Measurements from ENCODE around the gene KASH5. TPM values are rescaled to one million over a fixed set of nuclear protein-coding genes. Genes with fewer than 3 reads are reported as not detected.

KASH5 gene
- total and polyA plus RNA-seq, 4 donors, result 0.21 to 1.3 (median 0.35) TPM

DNA sequence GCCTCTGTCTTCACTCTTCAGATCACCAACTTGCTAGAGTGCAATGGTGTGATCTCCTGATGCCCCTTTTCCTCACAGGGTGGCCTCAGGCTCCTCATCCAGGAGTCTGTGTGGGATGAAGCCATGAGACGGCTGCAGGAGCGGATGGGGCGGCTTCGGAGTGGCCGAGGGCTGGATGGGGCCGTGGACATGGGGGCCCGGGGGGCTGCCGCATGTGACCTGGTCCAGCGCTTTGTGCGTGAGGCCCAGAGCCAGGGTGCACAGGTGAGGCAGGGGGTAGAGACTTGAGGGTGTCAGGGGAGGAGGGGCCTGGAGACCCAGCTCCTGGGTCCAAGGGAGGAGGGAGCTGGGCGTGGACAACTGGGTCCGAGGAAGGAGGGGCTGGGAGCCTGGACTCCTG is 74.4 kb downstream of the KASH5 start:
- Histone ChIP-seq H3K9me3 (ENCODE audit: control insufficient read depth, insufficient read depth, low read length) (no peaks in the 10 kb centered on the region), H3K27ac (ENCODE audit: low read depth, low read length) (no peak overlapping the region), H3K27me3 (ENCODE audit: control insufficient read depth, insufficient read depth, low read length) (no peaks in the 10 kb centered on the region), H3K36me3 (ENCODE audit: control insufficient read depth, insufficient read depth, low read length) (peaks cover 71% of the 10 kb centered on the region), H3K4me3 (ENCODE audit: low read depth, low read length) (no peak overlapping the region), H3K4me1 (ENCODE audit: control insufficient read depth, insufficient read depth, low read length) (no peaks in the 10 kb centered on the region)
- 93% methylated on average over 12 of the region's 12 CpGs for WGBS (ENCODE audit: insufficient coverage)
- DNase-seq (ENCODE audit: low read depth in 4 of 6, low spot score in 6 of 6), result no peak

DNA sequence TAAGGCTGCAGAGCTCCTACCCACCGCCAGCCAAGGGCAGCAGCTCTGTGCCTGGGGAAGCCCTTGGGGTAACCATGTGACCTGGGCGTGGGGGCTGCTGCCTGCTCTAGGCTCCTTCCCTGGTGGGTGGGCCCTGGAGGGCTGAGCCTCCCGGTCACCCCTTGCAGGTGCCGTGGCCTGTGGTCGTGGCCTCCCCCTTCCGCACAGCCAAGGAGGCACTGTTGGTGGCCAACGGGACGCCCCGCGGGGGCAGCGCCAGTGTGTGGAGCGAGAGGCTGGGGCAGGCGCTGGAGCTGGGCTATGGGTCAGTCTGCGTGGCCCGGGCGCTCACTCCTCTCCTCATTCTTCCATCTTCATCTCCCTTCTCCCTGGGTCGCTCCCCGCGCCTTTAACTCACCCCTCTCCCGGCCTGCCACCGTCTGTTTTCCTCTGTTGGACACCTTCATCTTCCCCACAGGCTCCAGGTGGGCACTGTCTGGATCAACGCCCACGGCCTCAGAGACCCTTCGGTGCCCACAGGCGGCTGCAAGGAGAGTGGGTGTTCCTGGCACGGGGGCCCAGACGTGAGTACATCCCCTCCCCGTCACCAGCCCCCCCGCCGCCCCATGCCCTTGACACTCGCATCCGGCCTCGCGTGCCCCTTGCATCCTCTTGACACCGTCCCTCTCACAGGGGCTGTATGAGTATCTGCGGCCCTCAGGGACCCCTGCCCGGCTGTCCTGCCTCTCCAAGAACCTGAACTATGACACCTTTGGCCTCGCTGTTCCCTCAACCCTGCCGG is 76.1 kb downstream of the KASH5 start:
- no peaks in the 10 kb centered on the region for H3K9me3 ChIP-seq (ENCODE audit: control insufficient read depth, insufficient read depth, low read length)
- 89% methylated on average over 33 of the region's 39 CpGs for WGBS (ENCODE audit: insufficient coverage)
- H3K27ac ChIP-seq (ENCODE audit: low read depth, low read length), result no peak overlapping the region
- peaks cover 75% of the 10 kb centered on the region for H3K36me3 ChIP-seq (ENCODE audit: control insufficient read depth, insufficient read depth, low read length)
- DNase-seq (ENCODE audit: low read depth in 4 of 6, low spot score in 6 of 6), result no peak
- H3K27me3 ChIP-seq (ENCODE audit: control insufficient read depth, insufficient read depth, low read length), result no peaks in the 10 kb centered on the region
- no peaks in the 10 kb centered on the region for H3K4me1 ChIP-seq (ENCODE audit: control insufficient read depth, insufficient read depth, low read length)
- no peak overlapping the region for H3K4me3 ChIP-seq (ENCODE audit: low read depth, low read length)

DNA sequence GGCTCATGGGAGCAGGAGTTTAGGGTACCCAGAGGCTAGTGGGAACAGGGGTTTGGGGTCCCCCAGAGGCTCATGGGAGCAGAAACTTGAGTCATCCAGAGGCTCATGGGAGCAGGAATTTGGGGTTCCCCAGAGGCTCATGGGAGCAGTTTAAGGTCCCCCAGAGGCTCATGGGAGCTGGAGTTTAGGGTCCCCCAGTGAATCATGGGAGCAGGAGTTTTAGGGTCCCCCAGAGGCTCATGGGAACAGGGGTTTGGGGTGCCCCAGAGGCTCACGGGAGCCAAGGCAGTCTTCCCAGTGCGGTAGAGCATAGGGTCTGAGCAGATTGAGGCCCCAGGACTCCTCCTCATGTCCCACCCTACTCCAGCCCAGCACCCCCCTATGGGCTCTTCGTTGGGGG is 77.3 kb downstream of the KASH5 start:
- WGBS (ENCODE audit: insufficient coverage), result 91% methylated on average over 2 of the region's 3 CpGs
- H3K4me1 ChIP-seq (ENCODE audit: control insufficient read depth, insufficient read depth, low read length), result no peaks in the 10 kb centered on the region
- H3K4me3 ChIP-seq (ENCODE audit: low read depth, low read length), result no peak overlapping the region
- H3K36me3 ChIP-seq (ENCODE audit: control insufficient read depth, insufficient read depth, low read length), result peaks cover 71% of the 10 kb centered on the region
- H3K9me3 ChIP-seq (ENCODE audit: control insufficient read depth, insufficient read depth, low read length), result no peaks in the 10 kb centered on the region
- no peak for DNase-seq (ENCODE audit: low read depth in 4 of 6, low spot score in 6 of 6)
- H3K27ac ChIP-seq (ENCODE audit: low read depth, low read length), result no peak overlapping the region
- H3K27me3 ChIP-seq (ENCODE audit: control insufficient read depth, insufficient read depth, low read length), result no peaks in the 10 kb centered on the region

Other genes starting within 250 kb of the KASH5 start
- gene HRC, start 232.9 kb upstream of the KASH5 start, total RNA-seq, result 10 to 100 TPM in 1 of 2 donors, 1 to 10 TPM in 1; 1.5 to 10.5 TPM
- 1 to 10 TPM; 2.7 to 2.8 TPM for gene HRC, start 232.9 kb upstream of the KASH5 start, polyA plus RNA-seq (ENCODE audit: insufficient read length in 2 of 2)
- gene TRPM4, start 230.5 kb upstream of the KASH5 start, total RNA-seq, result 10 to 100 TPM in 1 of 2 donors, 1 to 10 TPM in 1; 9.2 to 11.7 TPM
- gene TRPM4, start 230.5 kb upstream of the KASH5 start, polyA plus RNA-seq (ENCODE audit: insufficient read length in 2 of 2), result 10 to 100 TPM; 18.5 to 30.7 TPM
- 1 to 10 TPM in 1 of 2 donors, under 1 TPM in 1; 0.59 to 1.2 TPM for gene SLC6A16, start 63.1 kb upstream of the KASH5 start, total RNA-seq
- gene SLC6A16, start 63.1 kb upstream of the KASH5 start, polyA plus RNA-seq (ENCODE audit: insufficient read length in 2 of 2), result 1 to 10 TPM; 2.8 to 3.8 TPM
- 10 to 100 TPM in 1 of 2 donors, 1 to 10 TPM in 1; 2.9 to 10.5 TPM for gene CD37, start 52.8 kb upstream of the KASH5 start, total RNA-seq
- gene CD37, start 52.8 kb upstream of the KASH5 start, polyA plus RNA-seq (ENCODE audit: insufficient read length in 2 of 2), result 10 to 100 TPM; 16.6 to 18.0 TPM
- gene TEAD2, start 25.8 kb upstream of the KASH5 start, total RNA-seq, result 10 to 100 TPM; 10.6 to 35.6 TPM
- gene TEAD2, start 25.8 kb upstream of the KASH5 start, polyA plus RNA-seq (ENCODE audit: insufficient read length in 2 of 2), result 10 to 100 TPM; 33.2 to 33.3 TPM
- 1 to 10 TPM in 1 of 2 donors, under 1 TPM in 1; 0.69 to 3.4 TPM for gene DKKL1, start 24.4 kb upstream of the KASH5 start, total RNA-seq
- 1 to 10 TPM; 2.7 to 3.2 TPM for gene DKKL1, start 24.4 kb upstream of the KASH5 start, polyA plus RNA-seq (ENCODE audit: insufficient read length in 2 of 2)
- not detected for gene PTH2, start 35.2 kb downstream of the KASH5 start, total RNA-seq
- gene PTH2, start 35.2 kb downstream of the KASH5 start, polyA plus RNA-seq (ENCODE audit: insufficient read length in 2 of 2), result not detected
- not detected for gene GFY, start 37.1 kb downstream of the KASH5 start, total RNA-seq
- under 1 TPM; 0.54 TPM for gene GFY, start 37.1 kb downstream of the KASH5 start, polyA plus RNA-seq (ENCODE audit: insufficient read length in 2 of 2)
- 1 to 10 TPM in 1 of 2 donors, under 1 TPM in 1; 0.55 to 4.2 TPM for gene SLC17A7, start 53.3 kb downstream of the KASH5 start, total RNA-seq
- 1 to 10 TPM in 1 of 2 donors, under 1 TPM in 1; 0.51 to 1.1 TPM for gene SLC17A7, start 53.3 kb downstream of the KASH5 start, polyA plus RNA-seq (ENCODE audit: insufficient read length in 2 of 2)
- 10 to 100 TPM; 56.6 to 96.3 TPM for gene PIH1D1, start 63.6 kb downstream of the KASH5 start, total RNA-seq
- 10 to 100 TPM; 71.5 to 81.6 TPM for gene PIH1D1, start 63.6 kb downstream of the KASH5 start, polyA plus RNA-seq (ENCODE audit: insufficient read length in 2 of 2)
- 10 to 100 TPM; 15.7 to 22.3 TPM for gene ALDH16A1, start 65.0 kb downstream of the KASH5 start, total RNA-seq
- 10 to 100 TPM; 16.1 to 18.2 TPM for gene ALDH16A1, start 65.0 kb downstream of the KASH5 start, polyA plus RNA-seq (ENCODE audit: insufficient read length in 2 of 2)
- 1 to 10 TPM; 1.2 to 4.1 TPM for gene FLT3LG, start 86.0 kb downstream of the KASH5 start, total RNA-seq
- 1 to 10 TPM; 4.8 to 5.2 TPM for gene FLT3LG, start 86.0 kb downstream of the KASH5 start, polyA plus RNA-seq (ENCODE audit: insufficient read length in 2 of 2)
- gene RPL13A, start 99.4 kb downstream of the KASH5 start, total RNA-seq, result 1,000 to 10,000 TPM; 1,320 to 2,994 TPM
- gene RPL13A, start 99.4 kb downstream of the KASH5 start, polyA plus RNA-seq (ENCODE audit: insufficient read length in 2 of 2), result 1,000 to 10,000 TPM; 1,955 to 2,049 TPM
- gene RPS11, start 108.2 kb downstream of the KASH5 start, total RNA-seq, result 1,000 to 10,000 TPM; 1,713 to 3,396 TPM
- 1,000 to 10,000 TPM; 1,893 to 1,945 TPM for gene RPS11, start 108.2 kb downstream of the KASH5 start, polyA plus RNA-seq (ENCODE audit: insufficient read length in 2 of 2)
- 100 to 1,000 TPM in 1 of 2 donors, 10 to 100 TPM in 1; 67.9 to 339 TPM for gene FCGRT, start 124.4 kb downstream of the KASH5 start, total RNA-seq
- gene FCGRT, start 124.4 kb downstream of the KASH5 start, polyA plus RNA-seq (ENCODE audit: insufficient read length in 2 of 2), result 100 to 1,000 TPM in 1 of 2 donors, 10 to 100 TPM in 1; 80.2 to 131 TPM
- gene RCN3, start 139.8 kb downstream of the KASH5 start, total RNA-seq, result 10 to 100 TPM; 24.9 to 85.2 TPM
- 10 to 100 TPM; 14.5 to 36.5 TPM for gene RCN3, start 139.8 kb downstream of the KASH5 start, polyA plus RNA-seq (ENCODE audit: insufficient read length in 2 of 2)
- 10 to 100 TPM; 32.2 to 86.1 TPM for gene NOSIP, start 192.3 kb downstream of the KASH5 start, total RNA-seq
- gene NOSIP, start 192.3 kb downstream of the KASH5 start, polyA plus RNA-seq (ENCODE audit: insufficient read length in 2 of 2), result 10 to 100 TPM; 63.9 to 67.4 TPM
- under 1 TPM; 0.79 to 0.83 TPM for gene PRRG2, start 193.1 kb downstream of the KASH5 start, total RNA-seq
- gene PRRG2, start 193.1 kb downstream of the KASH5 start, polyA plus RNA-seq (ENCODE audit: insufficient read length in 2 of 2), result 1 to 10 TPM in 1 of 2 donors, under 1 TPM in 1; 0.78 to 1.5 TPM
- gene PRR12, start 202.9 kb downstream of the KASH5 start, total RNA-seq, result 1 to 10 TPM; 6.6 to 8.2 TPM
- gene PRR12, start 202.9 kb downstream of the KASH5 start, polyA plus RNA-seq (ENCODE audit: insufficient read length in 2 of 2), result 10 to 100 TPM; 37.7 to 42.3 TPM